IMR-90 (cell line): ENCODE results near the gene RNF151. TPM values are rescaled to one million over a fixed set of nuclear protein-coding genes. Genes with fewer than 3 reads are reported as not detected.

Experiments used
- ATAC-seq: fragments of 200-7000 bp; cut with Tn5 transposase; 2 replicates; pipeline ENCODE4 v1.9.1; 2020; ENCODE audit warnings: low read depth, mild to moderate bottlenecking, moderate library complexity
- BruUV-seq: library from RNA; stranded (reverse); fragments of 400-500 nt; replicated peaks from 2 replicates; lab custom pipeline; 2021; lab: Mats Ljungman, UMichigan
- CTCF ChIA-PET: fragments of 300-600 bp; formaldehyde crosslinking; extraction: SDS; loops from one replicate; lab custom pipeline; 2021; ENCODE audit warnings: antibody characterized with exemption; lab: Yijun Ruan, JAX
- POLR2A ChIA-PET: fragments of 300-600 bp; sonication (Branson Sonifier 250); formaldehyde crosslinking; loops from one replicate; lab custom pipeline; 2022; ENCODE audit warnings: antibody characterized with exemption; ENCODE audit not compliant: unreplicated experiment; lab: Charles Lee
- DNase-seq: peaks from one replicate; pipeline ENCODE4 v3.0.0; 2013
- H2AFZ ChIP-seq: replicated peaks from 2 replicates; pipeline ENCODE3; 2013; ENCODE audit warnings: low read length, mild to moderate bottlenecking; ENCODE audit not compliant: poor library complexity
- H2AK5ac ChIP-seq: 2 replicates; pipeline ENCODE4 v1.6.1; 2013; ENCODE audit warnings: low read depth, low read length, inconsistent platforms
- H2AK9ac ChIP-seq: replicated peaks from 2 replicates; pipeline ENCODE3; 2013; ENCODE audit warnings: mild to moderate bottlenecking, low read depth, low read length, moderate library complexity; ENCODE audit not compliant: poor library complexity
- H2BK120ac ChIP-seq: 2 replicates; pipeline ENCODE4 v1.6.1; 2013; ENCODE audit warnings: low read depth, low read length, inconsistent platforms
- H2BK15ac ChIP-seq: 3 replicates; pipeline ENCODE4 v1.6.1; 2013; ENCODE audit warnings: low read depth, low read length, inconsistent platforms
- H2BK20ac ChIP-seq: 2 replicates; pipeline ENCODE4 v1.6.1; 2013; ENCODE audit warnings: low read depth, mild to moderate bottlenecking, inconsistent platforms, low read length, moderate library complexity
- H2BK5ac ChIP-seq: 2 replicates; pipeline ENCODE4 v1.6.1; 2013; ENCODE audit warnings: mild to moderate bottlenecking, low read depth, low read length, inconsistent platforms; ENCODE audit not compliant: poor library complexity, severe bottlenecking
- H3K14ac ChIP-seq: replicated peaks from 2 replicates; pipeline ENCODE4 v1.6.1; 2013; ENCODE audit warnings: low read depth, low read length, inconsistent platforms
- H3K18ac ChIP-seq: 2 replicates; pipeline ENCODE4 v1.6.1; 2013; ENCODE audit warnings: low read depth, low read length, control low read depth
- H3K23ac ChIP-seq: 2 replicates; pipeline ENCODE4 v1.6.1; 2013; ENCODE audit warnings: low read depth, low read length, inconsistent platforms
- H3K27ac ChIP-seq: 2 replicates; pipeline ENCODE4 v1.5.1; 2013; ENCODE audit warnings: mild to moderate bottlenecking, control low read depth, low read length; ENCODE audit not compliant: insufficient read depth
- H3K27me3 ChIP-seq: 2 replicates; pipeline ENCODE4 v1.6.1; 2013; ENCODE audit warnings: low read length; ENCODE audit not compliant: control insufficient read depth, insufficient read depth
- H3K36me3 ChIP-seq: 2 replicates; pipeline ENCODE4 v1.6.1; 2013; ENCODE audit warnings: low read length, mixed read lengths; ENCODE audit not compliant: control insufficient read depth, insufficient read depth
- H3K4ac ChIP-seq: 2 replicates; pipeline ENCODE4 v1.6.1; 2013; ENCODE audit warnings: low read depth, low read length, inconsistent platforms
- H3K4me1 ChIP-seq: 2 replicates; pipeline ENCODE4 v1.6.1; 2013; ENCODE audit warnings: low read length, mixed read lengths; ENCODE audit not compliant: control insufficient read depth, insufficient read depth
- H3K4me2 ChIP-seq: 2 replicates; pipeline ENCODE4 v1.6.1; 2013; ENCODE audit warnings: low read depth, mild to moderate bottlenecking, control low read depth, low read length, moderate library complexity
- H3K4me3 ChIP-seq: 2 replicates; pipeline ENCODE4 v1.5.1; 2013; ENCODE audit warnings: low read depth, mild to moderate bottlenecking, control low read depth, low read length, moderate library complexity; ENCODE audit not compliant: insufficient read depth
- H3K56ac ChIP-seq: 2 replicates; pipeline ENCODE4 v1.6.1; 2013; ENCODE audit warnings: low read length, inconsistent platforms; ENCODE audit not compliant: insufficient read depth; ENCODE audit errors: extremely low read depth
- H3K79me1 ChIP-seq, 2 experiments: 2 replicates each; pipeline ENCODE4 v1.6.1; 2013; ENCODE audit warnings: low read length in 2 of 2, inconsistent platforms in 1 of 2, low read depth in 1 of 2
- H3K9ac ChIP-seq: 2 replicates; pipeline ENCODE4 v1.6.1; 2013; ENCODE audit warnings: low read depth, low read length, control low read depth
- H3K9me1 ChIP-seq: 2 replicates; pipeline ENCODE4 v1.6.1; 2013; ENCODE audit warnings: low read length, inconsistent platforms; ENCODE audit not compliant: insufficient read depth
- H3K9me3 ChIP-seq: 2 replicates; pipeline ENCODE4 v1.6.1; 2013; ENCODE audit warnings: low read length; ENCODE audit not compliant: control insufficient read depth, insufficient read depth
- H4K20me1 ChIP-seq: 2 replicates; pipeline ENCODE4 v1.6.1; 2013; ENCODE audit warnings: low read length, inconsistent platforms; ENCODE audit not compliant: insufficient read depth
- H4K5ac ChIP-seq: 2 replicates; pipeline ENCODE4 v1.6.1; 2013; ENCODE audit warnings: mild to moderate bottlenecking, low read depth, low read length, control low read depth
- H4K8ac ChIP-seq, 2 experiments: 2 replicates each; pipeline ENCODE4 v1.6.1; 2013; ENCODE audit warnings: low read depth in 2 of 2, low read length in 2 of 2, control low read depth in 1 of 2, inconsistent platforms in 1 of 2
- H4K91ac ChIP-seq: 2 replicates; pipeline ENCODE4 v1.6.1; 2013; ENCODE audit warnings: low read depth, low read length, inconsistent platforms; ENCODE audit not compliant: insufficient read depth
- BHLHE40 ChIP-seq: fragments of 150-350 bp; IDR thresholded peaks from 2 replicates; pipeline ENCODE4 v1.6.1; 2016; ENCODE audit warnings: mild to moderate bottlenecking, low read depth, low read length
- CEBPB ChIP-seq: IDR thresholded peaks from 2 replicates; pipeline ENCODE4 v1.6.1; 2012; ENCODE audit warnings: low read depth, low read length, improper control_type of control experiment
- FOS ChIP-seq: fragments of 150-350 bp; IDR thresholded peaks from 2 replicates; pipeline ENCODE4 v1.6.1; 2016; ENCODE audit warnings: low read depth, low read length
- MAFK ChIP-seq: IDR thresholded peaks from 2 replicates; pipeline ENCODE4 v1.6.1; 2012; ENCODE audit warnings: low read depth, low read length, improper control_type of control experiment
- MAZ ChIP-seq: IDR thresholded peaks from 2 replicates; pipeline ENCODE4 v1.6.1; 2012; ENCODE audit warnings: low read depth, mild to moderate bottlenecking, low read length, improper control_type of control experiment, moderate library complexity, borderline replicate concordance
- RAD21 ChIP-seq: IDR thresholded peaks from 2 replicates; pipeline ENCODE4 v1.6.1; 2012; ENCODE audit warnings: low read length, improper control_type of control experiment
- RCOR1 ChIP-seq: IDR thresholded peaks from 2 replicates; pipeline ENCODE4 v1.6.1; 2012; ENCODE audit warnings: mild to moderate bottlenecking, low read length, improper control_type of control experiment; ENCODE audit not compliant: insufficient replicate concordance
- RFX5 ChIP-seq: IDR thresholded peaks from 2 replicates; pipeline ENCODE4 v1.8.0; 2012; ENCODE audit warnings: low read depth, mild to moderate bottlenecking, low read length, moderate library complexity
- SMC3 ChIP-seq: fragments of 150-350 bp; IDR thresholded peaks from 2 replicates; pipeline ENCODE4 v1.6.1; 2016; ENCODE audit warnings: low read depth, mild to moderate bottlenecking, antibody characterized with exemption, low read length, moderate library complexity
- WGBS, 2 experiments: methylation state at CpG; one replicate each; pipeline versions ENCODE4 v1.1.5 to v1.1.7; 2013; ENCODE audit warnings: missing lambda C conversion rate in 2 of 2; ENCODE audit not compliant: insufficient read length in 1 of 2; ENCODE audit errors: extremely low coverage in 2 of 2; 5-methylcytosine and 5-hydroxymethylcytosine counted together
- dilution Hi-C: fragments of 300-500 bp; cut with HindIII; formaldehyde crosslinking; loops from one replicate; pipeline ENCODE4 v1.14.3; 2018; ENCODE audit warnings: low sequenced_read_pairs; ENCODE audit not compliant: unreplicated experiment
- in situ Hi-C: fragments of 300-500 bp; cut with MboI; formaldehyde crosslinking; loops from 3 replicates; pipeline ENCODE4 v1.14.3; 2019; ENCODE audit warnings: low sequenced_read_pairs, inconsistent platforms, mixed read lengths
- intact Hi-C: fragments of 100-400 bp; cut with micrococcal nuclease; formaldehyde crosslinking; loops from 2 replicates; pipeline ENCODE4 v1.10.0; 2022
- polyA plus RNA-seq, 3 experiments: library from polyadenylated mRNA; depleted of rRNA; stranded (reverse); fragments of >200 nt; gene quantifications; 2 replicates each; pipeline ENCODE4 v1.2.3, GENCODE V29; 2012; ENCODE audit warnings: low replicate concordance in 1 of 3
- total RNA-seq: library from RNA; depleted of rRNA; stranded (reverse); fragments of >200 nt; gene quantifications from 2 replicates; pipeline ENCODE4 v1.2.3, GENCODE V29; 2012
- TF ChIP-seq, protein P1 (sequence below): conservative IDR thresholded peaks from 2 replicates; pipeline ENCODE4 v1.5.1; 2012; ENCODE audit warnings: mild to moderate bottlenecking, low read depth, low read length, improper control_type of control experiment
- TF ChIP-seq, protein P2 (sequence below): fragments of 150-350 bp; IDR thresholded peaks from 2 replicates; pipeline ENCODE4 v1.6.1; 2017; ENCODE audit warnings: mild to moderate bottlenecking, antibody characterized with exemption, low read length, low read depth

Gene RNF151
- total and polyA plus RNA-seq, 2 of the 4 experiments (the other 2 are of a cell fraction) = not detected

DNA sequence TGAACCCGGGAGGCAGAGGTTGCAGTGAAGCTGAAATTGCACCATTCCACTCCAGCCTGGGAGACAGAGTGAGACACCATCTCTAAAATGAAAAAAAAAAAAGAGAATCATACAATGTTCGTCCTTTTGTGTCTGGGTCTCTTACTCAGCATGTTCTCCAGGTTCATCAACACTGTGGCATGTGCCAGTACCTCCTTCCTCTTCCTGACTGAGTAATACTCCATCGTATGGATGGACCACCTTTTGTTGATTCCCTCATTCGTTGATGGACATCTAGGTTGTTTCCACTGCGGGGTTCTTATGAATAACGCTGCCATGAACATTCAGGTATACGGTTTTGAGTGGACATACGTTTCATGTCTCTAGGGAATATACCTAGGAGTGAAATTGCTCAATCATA is 44.3 kb upstream of the RNF151 start:
- Histone ChIP-seq H2BK120ac (no peak overlapping the region), H2AK9ac (no peak overlapping the region), H3K9me3 (no peaks in the 10 kb centered on the region; the same call in 1 of the 2 replicates), H2BK15ac (no peak overlapping the region), H3K79me1 (no peaks in the 10 kb centered on the region), H2BK20ac (no peak overlapping the region), H4K5ac (no peak overlapping the region), H2BK5ac (no peak overlapping the region), H3K36me3 (no peaks in the 10 kb centered on the region), H3K4me2 (no peak overlapping the region), H3K56ac (no peak overlapping the region), H3K4ac (no peak overlapping the region), H3K14ac (no peak overlapping the region), H3K18ac (no peak overlapping the region), H3K23ac (no peak overlapping the region), H3K27ac (no peak overlapping the region), H2AFZ (no peak overlapping the region), H4K20me1 (no peaks in the 10 kb centered on the region), H3K27me3 (peaks cover 65% of the 10 kb centered on the region), H3K4me1 (no peaks in the 10 kb centered on the region), H2AK5ac (no peak overlapping the region), H3K4me3 (no peak overlapping the region), H4K91ac (no peak overlapping the region), H3K9me1 (no peaks in the 10 kb centered on the region; the same call in 1 of the 2 replicates), H3K9ac (no peak overlapping the region), H4K8ac (no peak overlapping the region)
- CTCF ChIA-PET = interaction anchor here (1.2 kb wide), 1 partner anchor 140 kb away, joined by 3 read pairs; the partner anchor contains the start of genes NUBP2 and SPSB3
- dilution Hi-C loops = no loop called here
- DNase-seq = no peak
- in situ Hi-C loops = no loop called here
- WGBS, 2 experiments = 80% methylated on average over 2 of the region's 8 CpGs; no CpG with 5 or more reads in 1 of the 2 experiments
- intact Hi-C loops = no loop called here
- no peak for ATAC-seq
- no TSS peak for BruUV-seq
- POLR2A ChIA-PET = no interaction called here
- TF ChIP-seq SMC3 (no peak), BHLHE40 (no peak), FOS (no peak), MAZ (no peak), MAFK (no peak), RFX5 (no peak), CEBPB (no peak), RAD21 (no peak), RCOR1 (no peak)
- TF ChIP-seq, protein P1, sequence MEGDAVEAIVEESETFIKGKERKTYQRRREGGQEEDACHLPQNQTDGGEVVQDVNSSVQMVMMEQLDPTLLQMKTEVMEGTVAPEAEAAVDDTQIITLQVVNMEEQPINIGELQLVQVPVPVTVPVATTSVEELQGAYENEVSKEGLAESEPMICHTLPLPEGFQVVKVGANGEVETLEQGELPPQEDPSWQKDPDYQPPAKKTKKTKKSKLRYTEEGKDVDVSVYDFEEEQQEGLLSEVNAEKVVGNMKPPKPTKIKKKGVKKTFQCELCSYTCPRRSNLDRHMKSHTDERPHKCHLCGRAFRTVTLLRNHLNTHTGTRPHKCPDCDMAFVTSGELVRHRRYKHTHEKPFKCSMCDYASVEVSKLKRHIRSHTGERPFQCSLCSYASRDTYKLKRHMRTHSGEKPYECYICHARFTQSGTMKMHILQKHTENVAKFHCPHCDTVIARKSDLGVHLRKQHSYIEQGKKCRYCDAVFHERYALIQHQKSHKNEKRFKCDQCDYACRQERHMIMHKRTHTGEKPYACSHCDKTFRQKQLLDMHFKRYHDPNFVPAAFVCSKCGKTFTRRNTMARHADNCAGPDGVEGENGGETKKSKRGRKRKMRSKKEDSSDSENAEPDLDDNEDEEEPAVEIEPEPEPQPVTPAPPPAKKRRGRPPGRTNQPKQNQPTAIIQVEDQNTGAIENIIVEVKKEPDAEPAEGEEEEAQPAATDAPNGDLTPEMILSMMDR = no peak
- TF ChIP-seq, protein P2, sequence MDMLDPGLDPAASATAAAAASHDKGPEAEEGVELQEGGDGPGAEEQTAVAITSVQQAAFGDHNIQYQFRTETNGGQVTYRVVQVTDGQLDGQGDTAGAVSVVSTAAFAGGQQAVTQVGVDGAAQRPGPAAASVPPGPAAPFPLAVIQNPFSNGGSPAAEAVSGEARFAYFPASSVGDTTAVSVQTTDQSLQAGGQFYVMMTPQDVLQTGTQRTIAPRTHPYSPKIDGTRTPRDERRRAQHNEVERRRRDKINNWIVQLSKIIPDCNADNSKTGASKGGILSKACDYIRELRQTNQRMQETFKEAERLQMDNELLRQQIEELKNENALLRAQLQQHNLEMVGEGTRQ = no peak
